K562 (cell line): ENCODE data around the gene LYRM1. TPM values are rescaled to one million over a fixed set of nuclear protein-coding genes. Genes with fewer than 3 reads are reported as not detected.

Experiments
- ATAC-seq: fragments of 200-7000 bp; cut with Tn5 transposase; 3 replicates; pipeline ENCODE4 v1.9.1; 2020; ENCODE audit warnings: moderate library complexity
- BruUV-seq: library from RNA; stranded (reverse); fragments of 400-500 nt; replicated peaks from 2 replicates; lab custom pipeline; 2021; lab: Mats Ljungman, UMichigan
- CTCF ChIA-PET: fragments of 300-600 bp; formaldehyde crosslinking; extraction: SDS; loops from one replicate; lab custom pipeline; 2021; ENCODE audit warnings: low intra/inter-chr PET ratio; lab: Yijun Ruan, JAX
- POLR2A ChIA-PET: fragments of 300-600, 350-650 bp; sonication (Branson Sonifier 250); formaldehyde crosslinking; extraction: SDS; loops from one replicate; lab custom pipeline; 2021; ENCODE audit warnings: antibody characterized with exemption, inconsistent platforms; lab: Yijun Ruan, JAX
- DNase-seq, 4 experiments: peaks; one replicate each; pipeline versions ENCODE4 v3.0.0 to v3.0.0-alpha.2; 2011 to 2018; ENCODE audit warnings: low spot score in 3 of 4, mixed read lengths in 3 of 4; ENCODE audit errors: extremely low read depth in 1 of 4
- FAIRE-seq: peaks from 2 replicates; lab custom pipeline; 2011; peaks lifted over from hg19 to GRCh38; lab: Jason Lieb, UNC
- H2AFZ ChIP-seq: 2 replicates; pipeline ENCODE4 v1.6.0; 2011; ENCODE audit warnings: low read depth, low read length, control low read depth, inconsistent platforms
- H3K27ac ChIP-seq: fragments of 200-600 bp; 3 replicates; pipeline ENCODE4 v1.8.0; 2011; ENCODE audit warnings: low read depth, mild to moderate bottlenecking, control low read depth, inconsistent platforms, low read length, moderate library complexity, mixed read lengths; ENCODE audit errors: extremely low read depth
- H3K27me3 ChIP-seq, 2 experiments: fragments of 300-600 bp in 1 of 2; 2 replicates in 1 of 2; 3 replicates in 1 of 2; pipeline versions ENCODE4 v1.6.0 to v1.8.0; 2011; ENCODE audit warnings: inconsistent platforms in 2 of 2, low read length in 2 of 2, mild to moderate bottlenecking in 1 of 2, mixed read lengths in 1 of 2, moderate library complexity in 1 of 2; ENCODE audit not compliant: control insufficient read depth in 2 of 2, insufficient read depth in 2 of 2
- H3K36me3 ChIP-seq: fragments of 300-600 bp; 3 replicates; pipeline ENCODE4 v1.8.0; 2011; ENCODE audit warnings: mild to moderate bottlenecking, low read length, inconsistent platforms; ENCODE audit not compliant: control insufficient read depth, insufficient read depth
- H3K4me1 ChIP-seq, 2 experiments: fragments of 200-600 bp in 1 of 2; replicated peaks in 1 of 2; 2 replicates in 1 of 2; 3 replicates in 1 of 2; pipeline versions ENCODE4 v1.5.1 to v1.8.0; 2011; ENCODE audit warnings: inconsistent platforms in 2 of 2, low read length in 2 of 2, mild to moderate bottlenecking in 1 of 2, mixed read lengths in 1 of 2, moderate library complexity in 1 of 2; ENCODE audit not compliant: control insufficient read depth in 2 of 2, insufficient read depth in 2 of 2
- H3K4me2 ChIP-seq: 2 replicates; pipeline ENCODE4 v1.6.1; 2011; ENCODE audit warnings: low read length, control low read depth, inconsistent platforms, mixed read lengths; ENCODE audit not compliant: insufficient read depth
- H3K4me3 ChIP-seq: fragments of 200-600 bp; sonication (generic), shearing (Covaris generic); 2 replicates; pipeline ENCODE4 v1.5.1; 2016; ENCODE audit warnings: control low read depth, inconsistent platforms
- H3K79me2 ChIP-seq: fragments of 200-600 bp; 3 replicates; pipeline ENCODE4 v1.8.0; 2011; ENCODE audit warnings: low read length, inconsistent platforms; ENCODE audit not compliant: control insufficient read depth, insufficient read depth
- H3K9ac ChIP-seq, 2 experiments: 2 replicates each; pipeline versions ENCODE4 v1.6.0 to v1.6.1; 2011; ENCODE audit warnings: low read depth in 2 of 2, low read length in 2 of 2, control low read depth in 1 of 2, inconsistent platforms in 1 of 2, mild to moderate bottlenecking in 1 of 2, mixed read lengths in 1 of 2; ENCODE audit not compliant: insufficient read depth in 1 of 2
- H3K9me1 ChIP-seq: one replicate; pipeline ENCODE4 v1.6.0; 2011; ENCODE audit warnings: inconsistent platforms, mild to moderate bottlenecking, low read length, moderate library complexity; ENCODE audit not compliant: control insufficient read depth, insufficient read depth
- H3K9me3 ChIP-seq: replicated peaks from 2 replicates; pipeline ENCODE4 v1.5.1; 2011; ENCODE audit warnings: low read depth, low read length, inconsistent platforms; ENCODE audit not compliant: control insufficient read depth, insufficient read depth
- H4K20me1 ChIP-seq: replicated peaks from 2 replicates; pipeline ENCODE4 v1.6.1; 2011; ENCODE audit warnings: low read length, inconsistent platforms, mixed read lengths; ENCODE audit not compliant: control insufficient read depth, insufficient read depth
- CXXC5 ChIP-seq: fragments of 250-450 bp; sonication (Bioruptor Pico); IDR thresholded peaks from 2 replicates; pipeline ENCODE4 v1.8.0; 2022; ENCODE audit warnings: inconsistent platforms, mild to moderate bottlenecking, moderate library complexity
- GABPA ChIP-seq: fragments of 200-800 bp; sonication (Bioruptor generic); conservative IDR thresholded peaks from 2 replicates; pipeline ENCODE4 v1.6.1; 2016; ENCODE audit warnings: low read depth, missing genetic modification characterization, missing compliant biosample characterization
- HMBOX1 ChIP-seq: sonication (generic); IDR thresholded peaks from 2 replicates; pipeline ENCODE4 v1.6.1; 2016
- NEUROD1 ChIP-seq: fragments of 150-350 bp; IDR thresholded peaks from 2 replicates; pipeline ENCODE4 v1.6.1; 2014; ENCODE audit warnings: borderline replicate concordance, low read length, low read depth; ENCODE audit not compliant: partially characterized antibody
- SETDB1 ChIP-seq: IDR thresholded peaks from one replicate; pipeline ENCODE4 v1.6.1; 2012; ENCODE audit warnings: low read length, control low read depth, inconsistent platforms
- ZNF12 ChIP-seq: sonication (generic); formaldehyde crosslinking; IDR thresholded peaks from 2 replicates; pipeline ENCODE4 v1.4.0; 2020; ENCODE audit warnings: mild to moderate bottlenecking, missing genetic modification reagents
- ZNF507 ChIP-seq: conservative IDR thresholded peaks from 2 replicates; pipeline ENCODE4 v1.6.1; 2017; ENCODE audit warnings: missing genetic modification characterization, missing compliant biosample characterization
- WGBS: fragments of 100-300 bp; shearing (Covaris generic); methylation state at CpG from one replicate; pipeline ENCODE4 v1.1.6; 2016; ENCODE audit warnings: low coverage, mixed read lengths; ENCODE audit not compliant: insufficient coverage; ENCODE audit errors: missing lambda C conversion rate; 5-methylcytosine and 5-hydroxymethylcytosine counted together
- in situ Hi-C: fragments of 300-500 bp; cut with MboI; formaldehyde crosslinking; loops from 4 replicates; pipeline ENCODE4 v1.15.0; 2018; ENCODE audit warnings: inconsistent platforms, mixed read lengths
- intact Hi-C: fragments of 100-400 bp; cut with micrococcal nuclease; formaldehyde crosslinking; loops from 2 replicates; pipeline ENCODE4 v1.14.2; 2022
- polyA plus RNA-seq, 8 experiments: library from polyadenylated mRNA; depleted of rRNA in 4 of 8; stranded (reverse) in 5 of 8; unstranded in 3 of 8; fragments of >200 nt; fragmentation: Nextera tagmentation in 2 of 8; fragmentation: Illumina TruSeq in 1 of 8; extraction: Ambion mirVana in 2 of 8; extraction: Trizol in 1 of 8; gene quantifications; 2 replicates each; pipeline versions ENCODE4 v1.2.1 to v1.2.3, GENCODE V29; 2011 to 2014; ENCODE audit warnings: inconsistent platforms in 1 of 8, missing spikeins in 1 of 8
- total RNA-seq, 7 experiments: library from RNA; depleted of rRNA in 6 of 7; stranded (reverse); fragments of >200 nt in 6 of 7; fragmentation: Illumina TruSeq in 2 of 7; extraction: Trizol in 2 of 7; gene quantifications; 2 replicates each; pipeline versions ENCODE4 v1.2.1 to v1.2.3, GENCODE V29; 2011 to 2021; ENCODE audit warnings: low replicate concordance in 1 of 7

The LYRM1 gene
- total and polyA plus RNA-seq, 9 of the 15 experiments (the other 6 are each of a cell fraction or from before 2014, with no cell fraction given), result 17.5 to 44.1 (median 32.7) TPM

GRCh38 chr16:20949660-20950059 is 49.1 kb downstream of the LYRM1 start:
- BruUV-seq, result no TSS peak
- no peak for ATAC-seq

More at GRCh38 chr16:20949660-20950059, 49.1 kb downstream of the LYRM1 start:
- H3K4me1 ChIP-seq, result peaks cover 14 to 24% of the 10 kb centered on the region in 2 experiments
- no peak overlapping the region for H3K4me3 ChIP-seq
- 50% methylated on average over 3 of the region's 3 CpGs for WGBS
- ChIA-PET CTCF (no interaction called here), POLR2A (interaction anchor here (0.6 kb wide), 1 partner anchor 139 kb away, joined by 3 read pairs; no protein-coding TSS in a partner anchor)
- H3K4me2 ChIP-seq, result no peak overlapping the region
- no peak overlapping the region for H3K27ac ChIP-seq
- no peaks in the 10 kb centered on the region for H3K36me3 ChIP-seq
- no peaks in the 10 kb centered on the region for H3K9me1 ChIP-seq
- H3K79me2 ChIP-seq, result no peaks in the 10 kb centered on the region
- no peaks in the 10 kb centered on the region for H4K20me1 ChIP-seq
- peaks cover 0 to 8% of the 10 kb centered on the region in 2 experiments; a peak in 1 of 5 replicates for H3K27me3 ChIP-seq
- intact Hi-C loops, result loop anchor here (5.0 kb wide), 1 partner anchor 47 kb away; the partner anchor contains the start of genes DCUN1D3 and LYRM1
- H3K9me3 ChIP-seq, result 0 out of 2 replicates have a peak, but pooled peaks cover 2% of the 10 kb centered on the region
- H2AFZ ChIP-seq, result no peak overlapping the region
- in situ Hi-C loops, result loop anchor here (5.0 kb wide), 1 partner anchor 92 kb away; no protein-coding TSS in a partner anchor
- FAIRE-seq (no peak), DNase-seq (no peak)
- no peak overlapping the region for H3K9ac ChIP-seq
- TF ChIP-seq CXXC5 (CRISPR knock-in tag) (no peak), GABPA (no peak), ZNF507 (tag) (peak; percentile 62), NEUROD1 (no peak), ZNF12 (peak; percentile 90), HMBOX1 (peak; percentile 88), SETDB1 (no peak)
